Endothelial cell of umbilical vein (primary cell): ENCODE measurements around the gene NTSR1. TPM values are rescaled to one million over a fixed set of nuclear protein-coding genes. Genes with fewer than 3 reads are reported as not detected.

Experiments used
- BruUV-seq: library from RNA; stranded (reverse); fragments of 400-500 nt; replicated peaks from 2 replicates; lab custom pipeline; 2021; lab: Mats Ljungman, UMichigan
- CTCF ChIA-PET: fragments of 300-600, 350-600 bp; sonication (Branson Sonifier 250); formaldehyde crosslinking; loops from one replicate; lab custom pipeline; 2021; ENCODE audit warnings: antibody characterized with exemption, inconsistent platforms; lab: Charles Lee
- POLR2A ChIA-PET: fragments of 300-600, 350-600 bp; sonication (Branson Sonifier 250); formaldehyde crosslinking; loops from one replicate; lab custom pipeline; 2021; ENCODE audit warnings: antibody characterized with exemption, inconsistent platforms; lab: Charles Lee
- DNase-seq: peaks from one replicate; pipeline ENCODE4 v3.0.0-alpha.2; 2011; ENCODE audit warnings: low read depth, low spot score
- FAIRE-seq: peaks from 2 replicates; lab custom pipeline; 2011; peaks lifted over from hg19 to GRCh38; lab: Jason Lieb, UNC
- H2AFZ ChIP-seq: 2 replicates; pipeline ENCODE4 v1.6.0; 2012; ENCODE audit warnings: low read depth, low read length, control low read depth, inconsistent platforms
- H3K27ac ChIP-seq: 2 replicates; pipeline ENCODE4 v1.5.1; 2011; ENCODE audit warnings: low read depth, mild to moderate bottlenecking, control low read depth, low read length, moderate library complexity; ENCODE audit not compliant: insufficient read depth
- H3K27me3 ChIP-seq, 2 experiments: 2 replicates each; pipeline versions ENCODE4 v1.6.0 to v1.6.1; 2011; ENCODE audit warnings: low read length in 2 of 2, mixed read lengths in 1 of 2; ENCODE audit not compliant: control insufficient read depth in 2 of 2, insufficient read depth in 2 of 2
- H3K36me3 ChIP-seq, 2 experiments: 2 replicates in 1 of 2; 3 replicates in 1 of 2; pipeline ENCODE4 v1.5.1; 2011; ENCODE audit warnings: low read length in 2 of 2, mild to moderate bottlenecking in 1 of 2, moderate library complexity in 1 of 2; ENCODE audit not compliant: control insufficient read depth in 2 of 2, insufficient read depth in 2 of 2; ENCODE audit errors: extremely low read depth in 1 of 2
- H3K4me1 ChIP-seq: 3 replicates; pipeline ENCODE4 v1.5.1; 2011; ENCODE audit warnings: mild to moderate bottlenecking, low read length; ENCODE audit not compliant: control insufficient read depth, insufficient read depth; ENCODE audit errors: extremely low read depth
- H3K4me2 ChIP-seq: 2 replicates; pipeline ENCODE4 v1.6.1; 2011; ENCODE audit warnings: low read length, control low read depth, mixed read lengths; ENCODE audit not compliant: insufficient read depth
- H3K4me3 ChIP-seq, 3 experiments: fragments of 200-600 bp in 1 of 3; sonication (generic), shearing (Covaris generic) in 1 of 3; replicated peaks in 1 of 3; 2 replicates each; pipeline ENCODE4 v1.5.1; 2011 to 2016; ENCODE audit warnings: control low read depth in 3 of 3, low read length in 3 of 3, mild to moderate bottlenecking in 2 of 3, inconsistent platforms in 1 of 3, low read depth in 1 of 3, moderate library complexity in 1 of 3; ENCODE audit not compliant: insufficient read depth in 1 of 3
- H3K79me2 ChIP-seq: 2 replicates; pipeline ENCODE4 v1.6.0; 2012; ENCODE audit warnings: low read length, inconsistent platforms; ENCODE audit not compliant: control insufficient read depth, insufficient read depth
- H3K9ac ChIP-seq: replicated peaks from 2 replicates; pipeline ENCODE3; 2011; ENCODE audit warnings: low read length, control low read depth; ENCODE audit not compliant: insufficient read depth; ENCODE audit errors: extremely low read depth
- H3K9me1 ChIP-seq: replicated peaks from 3 replicates; pipeline ENCODE4 v1.6.0; 2011; ENCODE audit warnings: mild to moderate bottlenecking, low read length; ENCODE audit not compliant: control insufficient read depth, insufficient read depth; ENCODE audit errors: extremely low read depth
- H3K9me3 ChIP-seq: replicated peaks from 2 replicates; pipeline ENCODE4 v1.5.1; 2012; ENCODE audit warnings: low read length, inconsistent platforms; ENCODE audit not compliant: control insufficient read depth, insufficient read depth
- H4K20me1 ChIP-seq: replicated peaks from 2 replicates; pipeline ENCODE3; 2011; ENCODE audit warnings: mild to moderate bottlenecking, low read length; ENCODE audit not compliant: control insufficient read depth, insufficient read depth; ENCODE audit errors: extremely low read depth
- CTCF ChIP-seq, 2 donors: IDR thresholded peaks; 1 replicate in 1 of 2; 2 replicates in 1 of 2; pipeline ENCODE4 v1.5.1; 2011; ENCODE audit warnings: low read length in 2 of 2, mild to moderate bottlenecking in 2 of 2, moderate library complexity in 2 of 2, control low read depth in 1 of 2, inconsistent platforms in 1 of 2, low read depth in 1 of 2; ENCODE audit not compliant: insufficient read depth in 1 of 2; ENCODE audit errors: extremely low read depth in 1 of 2
- EZH2 ChIP-seq: IDR thresholded peaks from 2 replicates; pipeline ENCODE4 v1.6.1; 2012; ENCODE audit warnings: borderline replicate concordance, low read depth, mild to moderate bottlenecking, moderate library complexity, low read length, inconsistent platforms; ENCODE audit not compliant: severe bottlenecking
- FOS ChIP-seq: IDR thresholded peaks from 2 replicates; pipeline ENCODE4 v1.6.1; 2011; ENCODE audit warnings: mild to moderate bottlenecking, low read length, moderate library complexity, borderline replicate concordance; ENCODE audit not compliant: insufficient read depth
- GATA2 ChIP-seq: IDR thresholded peaks from 2 replicates; pipeline ENCODE4 v1.7.0; 2011; ENCODE audit warnings: low read depth, mild to moderate bottlenecking, moderate library complexity, mixed read lengths, low read length; ENCODE audit not compliant: insufficient read length, insufficient read depth
- JUN ChIP-seq: IDR thresholded peaks from 2 replicates; pipeline ENCODE4 v1.6.1; 2011; ENCODE audit warnings: borderline replicate concordance, low read depth; ENCODE audit not compliant: insufficient read length, insufficient read depth
- MAX ChIP-seq: IDR thresholded peaks from 2 replicates; pipeline ENCODE4 v1.6.1; 2011; ENCODE audit not compliant: insufficient read depth, insufficient read length
- MYC ChIP-seq: IDR thresholded peaks from one replicate; pipeline ENCODE4 v1.6.1; 2011; ENCODE audit warnings: mild to moderate bottlenecking, low read depth, low read length
- POLR2A ChIP-seq: IDR thresholded peaks from 2 replicates; pipeline ENCODE4 v1.6.1; 2012; ENCODE audit warnings: low read depth, mild to moderate bottlenecking, control low read depth, low read length
- POLR2AphosphoS5 ChIP-seq: IDR thresholded peaks from 2 replicates; pipeline ENCODE4 v1.6.1; 2012; ENCODE audit warnings: low read depth, mild to moderate bottlenecking, control low read depth, low read length, moderate library complexity; ENCODE audit not compliant: insufficient read depth
- dilution Hi-C: fragments of 300-500 bp; cut with MboI; formaldehyde crosslinking; loops from one replicate; pipeline ENCODE4 v1.15.0; 2019; ENCODE audit warnings: low sequenced_read_pairs; ENCODE audit not compliant: extremely low pct_ligation_motif_present
- intact Hi-C: fragments of 100-400 bp; cut with micrococcal nuclease; formaldehyde crosslinking; loops from one replicate; pipeline ENCODE4 v1.10.0; 2022
- polyA plus RNA-seq, 4 experiments: library from polyadenylated mRNA; depleted of rRNA in 3 of 4; stranded (reverse) in 3 of 4; unstranded in 1 of 4; fragments of >200 nt; gene quantifications; 2 replicates each; pipeline versions ENCODE4 v1.2.1 to v1.2.3, GENCODE V29; 2011 to 2012; ENCODE audit warnings: missing spikeins in 1 of 4
- total RNA-seq: library from RNA; stranded (reverse); gene quantifications from 2 replicates; pipeline ENCODE4 v1.2.3, GENCODE V29; 2021

The NTSR1 gene
- total and polyA plus RNA-seq, 2 donors (not counting 3 experiments of a cell fraction or from before 2014, with no cell fraction given): 0.14 to 2.1 TPM

GRCh38 chr20:62754122-62754990 is 45.7 kb downstream of the NTSR1 start:
- no peaks in the 10 kb centered on the region for H4K20me1 ChIP-seq
- H3K27me3 ChIP-seq: peaks cover 2 to 3% of the 10 kb centered on the region in 2 experiments
- intact Hi-C loops (no loop called here), dilution Hi-C loops (no loop called here)
- H3K9me3 ChIP-seq: no peaks in the 10 kb centered on the region
- FAIRE-seq: no peak
- no peak overlapping the region for H3K27ac ChIP-seq
- no peak for DNase-seq
- H3K4me1 ChIP-seq: no peaks in the 10 kb centered on the region
- H3K9ac ChIP-seq: no peak overlapping the region
- H3K9me1 ChIP-seq: no peaks in the 10 kb centered on the region
- no peak for TF ChIP-seq POLR2AphosphoS5
- TF ChIP-seq MYC: no peak
- no peak for TF ChIP-seq JUN
- TF ChIP-seq MAX: no peak
- no peak for TF ChIP-seq GATA2
- no peak for TF ChIP-seq POLR2A
- no peak for TF ChIP-seq FOS
- TF ChIP-seq EZH2: no peak
- TF ChIP-seq CTCF (IDR thresholded peaks at IDR 0.05; ENCODE audit: extremely low read depth in 1 of 2, insufficient read depth in 1 of 2, low read depth in 1 of 2, low read length in 2 of 2): no peak
- no peak overlapping the region for H3K4me3 ChIP-seq
- H2AFZ ChIP-seq: no peak overlapping the region
- H3K79me2 ChIP-seq: no peaks in the 10 kb centered on the region
- no TSS peak for BruUV-seq
- ChIA-PET CTCF (interaction anchor here (0.8 to 1.4 kb wide), 4 partner anchors 9 to 66 kb away, joined by 3 to 4 read pairs (median 3); no protein-coding TSS in a partner anchor), POLR2A (no interaction called here)
- H3K36me3 ChIP-seq: no peaks in the 10 kb centered on the region
- no peak overlapping the region for H3K4me2 ChIP-seq
